ENCODE measurements around the gene HES6. TPM values are rescaled to one million over a fixed set of nuclear protein-coding genes. Genes with fewer than 3 reads are reported as not detected.

HES6 gene, protein sequence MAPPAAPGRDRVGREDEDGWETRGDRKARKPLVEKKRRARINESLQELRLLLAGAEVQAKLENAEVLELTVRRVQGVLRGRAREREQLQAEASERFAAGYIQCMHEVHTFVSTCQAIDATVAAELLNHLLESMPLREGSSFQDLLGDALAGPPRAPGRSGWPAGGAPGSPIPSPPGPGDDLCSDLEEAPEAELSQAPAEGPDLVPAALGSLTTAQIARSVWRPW
- 40.6 TPM for total RNA-seq

DNA sequence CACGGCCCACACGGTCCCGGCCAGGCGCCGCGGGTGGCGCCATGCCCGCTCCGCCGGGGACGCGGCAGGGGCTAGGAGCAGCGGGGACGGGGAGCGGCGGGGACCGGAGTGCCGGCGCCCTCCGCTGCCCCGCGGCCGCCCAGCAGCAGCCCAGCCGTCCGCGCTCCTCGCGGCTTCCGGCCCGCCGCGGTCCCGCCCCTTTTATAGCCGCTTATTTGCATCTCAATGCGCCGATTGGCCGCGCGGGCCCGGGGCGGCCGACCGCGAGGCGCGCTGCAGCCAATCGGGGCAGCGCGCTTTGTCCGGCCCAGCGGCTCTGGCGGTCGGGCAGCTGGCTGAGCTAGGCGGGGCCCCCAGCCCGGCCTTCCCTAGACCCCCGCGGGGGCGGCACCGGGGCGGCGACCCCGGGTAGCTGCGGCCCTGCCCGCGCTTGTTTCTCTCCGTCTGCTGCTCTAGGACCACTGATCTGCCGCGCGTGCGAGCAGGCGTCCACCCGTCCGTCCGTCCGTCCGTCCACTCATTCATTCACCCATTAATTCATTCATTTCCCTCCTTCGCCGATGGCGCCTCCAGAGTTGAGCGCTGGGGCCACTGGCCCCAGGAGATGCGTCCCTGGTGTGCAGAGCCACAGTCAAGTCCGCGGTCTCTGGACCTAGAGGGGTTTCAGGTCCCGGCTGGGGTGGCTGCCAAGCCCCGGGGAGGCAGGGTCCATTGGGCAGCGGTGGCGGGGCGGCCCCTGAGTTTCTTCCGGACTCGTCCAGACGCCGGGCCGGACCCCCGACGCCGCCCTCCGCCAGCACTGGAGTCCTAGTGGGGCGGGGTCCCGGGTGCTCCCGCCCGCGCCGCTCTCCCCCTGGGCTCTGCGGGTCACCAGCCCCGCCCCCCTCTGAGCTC, at the start of gene HES6:
HES6 (minus strand) TSS at position 176 of the 894 bp plus-strand sequence; CDS start at position 43, 133 bp downstream.

DNA sequence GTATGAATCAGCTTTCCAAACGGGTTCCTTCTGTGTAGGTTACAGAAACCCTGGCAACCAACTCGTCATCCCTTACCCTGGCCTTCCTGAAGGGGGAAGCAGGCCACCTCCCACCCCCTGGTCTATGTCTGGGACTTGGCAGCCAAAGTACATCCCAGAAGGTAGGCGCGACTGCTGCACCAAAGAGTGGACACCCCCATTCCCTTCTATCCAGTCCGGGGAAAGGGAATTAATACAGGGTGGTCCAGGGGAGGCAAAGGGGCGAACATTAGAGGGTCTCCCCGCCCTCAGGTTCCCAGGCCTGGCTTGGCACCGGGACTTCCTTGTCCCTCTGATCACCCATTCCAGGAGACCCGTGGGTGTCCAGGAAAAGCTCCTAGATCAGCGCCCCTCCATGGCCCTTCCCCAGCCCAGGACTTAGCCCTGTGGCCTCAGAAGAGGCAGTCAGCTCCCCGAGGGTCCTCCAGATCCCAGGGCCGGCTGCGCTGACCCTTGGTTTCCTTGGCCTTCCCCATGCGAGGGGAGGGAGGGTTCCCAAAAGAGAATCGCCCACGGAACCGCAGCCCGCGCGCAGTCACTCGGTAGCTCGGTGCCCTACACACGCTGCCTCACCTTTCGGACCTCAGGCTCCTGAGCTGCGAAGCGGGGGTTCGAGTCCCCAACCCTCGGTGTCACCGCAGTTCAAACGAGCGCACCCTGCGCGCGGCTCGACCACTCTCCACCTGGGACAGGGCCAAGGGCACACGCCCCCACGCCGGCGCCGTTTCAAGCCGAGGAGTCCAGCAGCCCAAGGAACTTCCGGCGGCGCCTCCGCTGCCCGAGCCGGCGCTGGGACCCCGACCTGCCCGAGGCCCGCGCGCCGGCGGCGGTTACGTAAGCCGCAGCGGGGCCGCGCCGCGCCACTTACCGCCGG, 48.2 kb upstream of the HES6 start, which contains the start of gene PER2:
PER2 (minus strand) TSS at position 874 of the 913 bp plus-strand sequence. CDS start 10,674 bp downstream, outside the sequence.

GRCh38 chr2:238203094-238203972, 36.5 kb downstream of the HES6 start, which contains the start of gene ILKAP:
ILKAP (minus strand) TSS chr2:238203695; CDS start chr2:238203553, 142 bp downstream.

Other genes with a start within 250 kb of the HES6 start
- 11.1 TPM for gene SCLY, start 179.0 kb downstream of the HES6 start, total RNA-seq
- 0.23 TPM for gene ESPNL, start 139.7 kb downstream of the HES6 start, total RNA-seq
- not detected for gene KLHL30, start 101.4 kb downstream of the HES6 start, total RNA-seq
- 1.2 TPM for gene ERFE, start 81.1 kb downstream of the HES6 start, total RNA-seq
- 55.1 TPM for gene ILKAP, start 36.3 kb downstream of the HES6 start, total RNA-seq
- gene PER2, start 48.6 kb upstream of the HES6 start, total RNA-seq: 5.1 TPM
- 18.5 TPM for gene TRAF3IP1, start 80.5 kb upstream of the HES6 start, total RNA-seq
- 22.6 TPM for gene ASB1, start 186.9 kb upstream of the HES6 start, total RNA-seq